ENCODE measurements around the gene ITPR2.
"Not testable (repeated sequence)": the region's sequence is repeated elsewhere in the genome, so short reads cannot be mapped to it uniquely, and the experiment has no call there.

ITPR2 gene

GRCh38 chr12:26729137-26729671 is 103.8 kb downstream of the ITPR2 start:
- DNase-seq, result not testable (repeated sequence)

- no peak for DNase-seq
Observed at GRCh38 chr12:26728205-26729050, 104.6 kb downstream of the ITPR2 start.

GRCh38 chr12:26727482-26728204 is 105.4 kb downstream of the ITPR2 start:
- DNase-seq, result no peak

GRCh38 chr12:26726956-26727355 is 106.0 kb downstream of the ITPR2 start:
- DNase-seq, result no peak

- DNase-seq, result no peak
Observed at GRCh38 chr12:26725276-26725916, 107.6 kb downstream of the ITPR2 start.

GRCh38 chr12:26724309-26724702 is 108.7 kb downstream of the ITPR2 start:
- DNase-seq, result no peak

- DNase-seq, result no peak
Observed at GRCh38 chr12:26723379-26724308, 109.3 kb downstream of the ITPR2 start.

- DNase-seq, result no peak
Observed at GRCh38 chr12:26721800-26722199, 111.2 kb downstream of the ITPR2 start.

GRCh38 chr12:26719852-26720251 is 113.1 kb downstream of the ITPR2 start:
- no peak for DNase-seq

GRCh38 chr12:26717757-26718156 is 115.2 kb downstream of the ITPR2 start:
- no peak for DNase-seq

- DNase-seq, result no peak
Observed at GRCh38 chr12:26715232-26715631, 117.8 kb downstream of the ITPR2 start.

- no peak for DNase-seq
Observed at GRCh38 chr12:26713885-26714383, 119.1 kb downstream of the ITPR2 start.

- DNase-seq, result no peak
Observed at GRCh38 chr12:26712892-26713291, 120.1 kb downstream of the ITPR2 start.

GRCh38 chr12:26711569-26711968 is 121.4 kb downstream of the ITPR2 start:
- DNase-seq, result no peak

GRCh38 chr12:26711072-26711471 is 121.9 kb downstream of the ITPR2 start:
- no peak for DNase-seq

GRCh38 chr12:26705851-26706250 is 127.1 kb downstream of the ITPR2 start:
- DNase-seq, result no peak

- DNase-seq, result no peak
Observed at GRCh38 chr12:26704684-26705460, 128.1 kb downstream of the ITPR2 start.

GRCh38 chr12:26704214-26704613 is 128.8 kb downstream of the ITPR2 start:
- DNase-seq, result no peak

- no peak for DNase-seq
Observed at GRCh38 chr12:26702741-26703140, 130.3 kb downstream of the ITPR2 start.

GRCh38 chr12:26701604-26702215 is 131.3 kb downstream of the ITPR2 start:
- no peak for DNase-seq

- DNase-seq, result no peak
Observed at GRCh38 chr12:26700430-26700829, 132.6 kb downstream of the ITPR2 start.

Data from activated naive CD4-positive, alpha-beta T cell treated with anti-CD3 and anti-CD28 coated beads, Interleukin-2, amount 50 U/mL, for 16 hours (primary cell).